HCT116 (cell line): ENCODE results near the gene C11orf91. TPM values are rescaled to one million over a fixed set of nuclear protein-coding genes. Genes with fewer than 3 reads are reported as not detected.
A peak's percentile ranks its signal among the peaks of the same experiment; 100 is the strongest.

Experiments
- ATAC-seq: fragments of 200-7000 bp; cut with Tn5 transposase; 2 replicates; pipeline ENCODE4 v1.9.1; 2020; ENCODE audit warnings: mild to moderate bottlenecking, moderate library complexity
- BruUV-seq: library from RNA; stranded (reverse); fragments of 400-500 nt; replicated peaks from 2 replicates; lab custom pipeline; 2021; lab: Mats Ljungman, UMichigan
- CTCF ChIA-PET: fragments of 300-600 bp; sonication (Branson Sonifier 250); formaldehyde crosslinking; loops from one replicate; lab custom pipeline; 2021; ENCODE audit warnings: antibody characterized with exemption; lab: Charles Lee
- POLR2A ChIA-PET: fragments of 300-600, 350-600 bp; sonication (Branson Sonifier 250); formaldehyde crosslinking; loops from one replicate; lab custom pipeline; 2021; ENCODE audit warnings: antibody characterized with exemption; lab: Charles Lee
- RAD21 ChIA-PET, 2 experiments: fragments of 300-600 bp; sonication (Branson Sonifier 250); formaldehyde crosslinking; loops; one replicate each; lab custom pipeline; 2023; ENCODE audit warnings: low total read pairs in 2 of 2; ENCODE audit not compliant: uncharacterized antibody in 2 of 2, unreplicated experiment in 2 of 2, low non-redundant PET in 1 of 2; lab: Charles Lee
- DNase-seq: peaks from one replicate; pipeline ENCODE4 v3.0.0-alpha.2; 2010; ENCODE audit warnings: low read depth, low spot score
- H2AFZ ChIP-seq: fragments of 200-600 bp; shearing (Covaris generic), sonication (generic); 2 replicates; pipeline ENCODE4 v1.6.1; 2017; ENCODE audit warnings: low read depth, mixed run types, mixed read lengths, antibody characterized with exemption, low read length; ENCODE audit not compliant: poor library complexity, severe bottlenecking
- H3K27ac ChIP-seq: 2 replicates; pipeline ENCODE4 v1.5.1; 2012; ENCODE audit warnings: low read depth, low read length
- H3K27me3 ChIP-seq: fragments of 200-600 bp; sonication (generic); 2 replicates; pipeline ENCODE4 v1.6.1; 2016; ENCODE audit warnings: mixed run types, low read length, mixed read lengths; ENCODE audit not compliant: insufficient read depth
- H3K36me3 ChIP-seq, 2 experiments: fragments of 200-500 bp in 1 of 2; fragments of 200-600 bp in 1 of 2; sonication (Bioruptor generic) in 1 of 2; sonication (generic) in 1 of 2; 2 replicates each; pipeline versions ENCODE4 v1.5.1 to v1.6.1; 2014 to 2016; ENCODE audit warnings: low read length in 2 of 2, inconsistent platforms in 1 of 2, mixed read lengths in 1 of 2, mixed run types in 1 of 2; ENCODE audit not compliant: insufficient read depth in 2 of 2, control insufficient read depth in 1 of 2
- H3K4me1 ChIP-seq, 2 experiments: fragments of 200-600 bp in 1 of 2; sonication (generic) in 1 of 2; 2 replicates each; pipeline versions ENCODE4 v1.5.1 to v1.6.1; 2012 to 2017; ENCODE audit warnings: low read length in 2 of 2, inconsistent platforms in 1 of 2, mild to moderate bottlenecking in 1 of 2, mixed read lengths in 1 of 2, mixed run types in 1 of 2, moderate library complexity in 1 of 2; ENCODE audit not compliant: insufficient read depth in 2 of 2, control insufficient read depth in 1 of 2
- H3K4me2 ChIP-seq: fragments of 200-600 bp; sonication (generic); 2 replicates; pipeline ENCODE4 v1.6.1; 2017; ENCODE audit warnings: mixed run types, low read length, mixed read lengths
- H3K4me3 ChIP-seq, 2 experiments: fragments of 200-600 bp in 1 of 2; sonication (generic) in 1 of 2; replicated peaks in 1 of 2; 2 replicates each; pipeline ENCODE4 v1.5.1; 2011 to 2016; ENCODE audit warnings: low read length in 2 of 2, control low read depth in 1 of 2, low read depth in 1 of 2, mild to moderate bottlenecking in 1 of 2, mixed read lengths in 1 of 2, mixed run types in 1 of 2
- H3K79me2 ChIP-seq: fragments of 200-600 bp; sonication (generic); 2 replicates; pipeline ENCODE4 v1.6.1; 2017; ENCODE audit warnings: mild to moderate bottlenecking, mixed run types, low read length, moderate library complexity, mixed read lengths; ENCODE audit not compliant: insufficient read depth
- H3K9ac ChIP-seq: fragments of 200-600 bp; sonication (generic); 2 replicates; pipeline ENCODE4 v1.6.1; 2016; ENCODE audit warnings: low read length, mixed read lengths
- H3K9me2 ChIP-seq: fragments of 200-600 bp; sonication (generic), shearing (Covaris generic); 2 replicates; pipeline ENCODE4 v1.6.1; 2017; ENCODE audit warnings: mixed run types, mild to moderate bottlenecking, moderate library complexity; ENCODE audit not compliant: insufficient read depth
- H3K9me3 ChIP-seq, 2 experiments: fragments of 200-500 bp in 1 of 2; fragments of 200-600 bp in 1 of 2; sonication (Bioruptor generic) in 1 of 2; sonication (generic) in 1 of 2; 2 replicates each; pipeline ENCODE4 v1.6.1; 2014 to 2017; ENCODE audit warnings: low read length in 2 of 2, mixed read lengths in 2 of 2, inconsistent platforms in 1 of 2, low read depth in 1 of 2, mild to moderate bottlenecking in 1 of 2, mixed run types in 1 of 2, moderate library complexity in 1 of 2; ENCODE audit not compliant: control insufficient read depth in 1 of 2, insufficient read depth in 1 of 2
- H4K20me1 ChIP-seq: fragments of 200-600 bp; sonication (generic), shearing (Covaris generic); 2 replicates; pipeline ENCODE4 v1.6.1; 2017; ENCODE audit warnings: mixed run types, mild to moderate bottlenecking, moderate library complexity; ENCODE audit not compliant: insufficient read depth
- ATF3 ChIP-seq: IDR thresholded peaks from 2 replicates; pipeline ENCODE4 v1.6.1; 2012
- CEBPB ChIP-seq: IDR thresholded peaks from 2 replicates; pipeline ENCODE4 v1.6.1; 2012; ENCODE audit warnings: low read depth
- ELF1 ChIP-seq: IDR thresholded peaks from 2 replicates; pipeline ENCODE4 v1.6.1; 2012; ENCODE audit warnings: low read depth, borderline replicate concordance
- EZH2 ChIP-seq: fragments of 200-600 bp; sonication (generic); IDR thresholded peaks from 2 replicates; pipeline ENCODE4 v1.6.1; 2017; ENCODE audit warnings: antibody characterized with exemption, mixed run types
- EZH2phosphoT487 ChIP-seq: fragments of 200-600 bp; IDR thresholded peaks from 2 replicates; pipeline ENCODE4 v1.6.1; 2018; ENCODE audit warnings: antibody characterized with exemption, borderline replicate concordance
- JUND ChIP-seq: IDR thresholded peaks from 2 replicates; pipeline ENCODE4 v1.6.1; 2012
- POLR2A ChIP-seq: IDR thresholded peaks from 2 replicates; pipeline ENCODE4 v1.7.0; 2011; ENCODE audit warnings: borderline replicate concordance; ENCODE audit not compliant: insufficient read depth, insufficient read length; ENCODE audit errors: extremely low read depth
- RAD21 ChIP-seq: IDR thresholded peaks from 2 replicates; pipeline ENCODE4 v1.6.1; 2012; ENCODE audit warnings: low read depth, mild to moderate bottlenecking
- REST ChIP-seq: IDR thresholded peaks from 2 replicates; pipeline ENCODE4 v1.6.1; 2012; ENCODE audit warnings: low read depth
- SIN3A ChIP-seq: IDR thresholded peaks from 2 replicates; pipeline ENCODE4 v1.6.1; 2012; ENCODE audit warnings: low read depth
- SP1 ChIP-seq: IDR thresholded peaks from 2 replicates; pipeline ENCODE4 v1.6.1; 2012; ENCODE audit warnings: low read depth
- intact Hi-C: fragments of 100-400 bp; cut with micrococcal nuclease; formaldehyde crosslinking; loops from 2 replicates; pipeline ENCODE4 v1.10.0; 2022
- total RNA-seq: library from RNA; stranded (reverse); gene quantifications from one replicate; pipeline ENCODE4 v1.2.1, GENCODE V29; 2021; ENCODE audit not compliant: unreplicated experiment

The C11orf91 gene
- total RNA-seq, 1 experiment from 2014 or later: 0.54 TPM

GRCh38 chr11:33695051-33695566, 5.5 kb downstream of the C11orf91 start:
- Histone ChIP-seq H3K4me3 (no peak overlapping the region), H3K4me2 (peak overlapping the region; percentile 16; the same call in 1 of the 2 replicates), H3K27ac (no peak overlapping the region), H3K79me2 (no peaks in the 10 kb centered on the region), H3K36me3 (no peaks in the 10 kb centered on the region), H3K9me3 (no peaks in the 10 kb centered on the region), H3K9ac (peak overlapping the region; percentile 14; the same call in 1 of the 2 replicates), H4K20me1 (no peaks in the 10 kb centered on the region), H3K9me2 (no peaks in the 10 kb centered on the region), H2AFZ (no peak overlapping the region), H3K4me1 (peaks cover 40 to 76% of the 10 kb centered on the region in 2 experiments), H3K27me3 (no peaks in the 10 kb centered on the region)
- DNase-seq: no peak
- intact Hi-C loops: loop anchor here (10.0 kb wide), 1 partner anchor 810 kb away; no protein-coding TSS in a partner anchor
- TF ChIP-seq CEBPB (no peak), POLR2A (no peak), JUND (no peak), EZH2phosphoT487 (no peak), SP1 (no peak), SIN3A (no peak), EZH2 (no peak), RAD21 (no peak)
- ChIA-PET POLR2A (no interaction called here), RAD21 (no interaction called here), CTCF (interaction anchor here (3.4 kb wide), 1 partner anchor 47 kb away, joined by 10 read pairs; no protein-coding TSS in a partner anchor)
- ATAC-seq: no peak
- no TSS peak for BruUV-seq

GRCh38 chr11:33694346-33695050, 6.1 kb downstream of the C11orf91 start:
- Histone ChIP-seq H3K79me2 (no peaks in the 10 kb centered on the region), H2AFZ (no peak overlapping the region), H3K9me3 (no peaks in the 10 kb centered on the region), H3K27ac (no peak overlapping the region), H3K9me2 (no peaks in the 10 kb centered on the region), H3K36me3 (no peaks in the 10 kb centered on the region), H3K4me1 (peaks cover 42 to 76% of the 10 kb centered on the region in 2 experiments), H3K4me2 (peak overlapping the region; percentile 16; the same call in 1 of the 2 replicates), H4K20me1 (no peaks in the 10 kb centered on the region), H3K27me3 (no peaks in the 10 kb centered on the region), H3K9ac (0 out of 2 replicates have a peak overlapping the region, but pooled peaks have one; percentile 14), H3K4me3 (no peak overlapping the region)
- no peak for DNase-seq
- no TSS peak for BruUV-seq
- intact Hi-C loops: loop anchor here (5.0 to 10.0 kb wide), 2 partner anchors 62 to 810 kb away; no protein-coding TSS in a partner anchor
- TF ChIP-seq ELF1: no peak
- no peak for TF ChIP-seq REST
- TF ChIP-seq JUND: no peak
- TF ChIP-seq ATF3: no peak
- CTCF ChIA-PET: interaction anchor here (3.4 kb wide), 1 partner anchor 48 kb away, joined by 10 read pairs; no protein-coding TSS in a partner anchor
- POLR2A ChIA-PET: no interaction called here
- no peak for ATAC-seq
- RAD21 ChIA-PET: no interaction called here
